Chondrocyte (in vitro differentiated cells): Measurements from ENCODE around the gene SIPA1L3. TPM values are rescaled to one million over a fixed set of nuclear protein-coding genes. Genes with fewer than 3 reads are reported as not detected.

Experiments used
- DNase-seq: peaks from one replicate; pipeline ENCODE4 v3.0.0; 2021; ENCODE audit warnings: mixed read lengths, low spot score
- H3K27ac Mint-ChIP-seq: one replicate; pipeline ENCODE4 v1.8.0; 2021; ENCODE audit warnings: mild to moderate bottlenecking, moderate library complexity, mixed read lengths; ENCODE audit not compliant: unreplicated experiment
- H3K27me3 Mint-ChIP-seq: 2 replicates; pipeline ENCODE4 v1.8.0; 2021; ENCODE audit warnings: low read depth, mixed read lengths
- H3K36me3 Mint-ChIP-seq: 2 replicates; pipeline ENCODE4 v1.8.0; 2021; ENCODE audit warnings: low read depth, mixed read lengths
- H3K4me1 Mint-ChIP-seq: 2 replicates; pipeline ENCODE4 v1.8.0; 2021; ENCODE audit warnings: low read depth, mild to moderate bottlenecking, mixed read lengths
- H3K4me3 Mint-ChIP-seq: one replicate; pipeline ENCODE4 v1.8.0; 2021; ENCODE audit warnings: mild to moderate bottlenecking, moderate library complexity, mixed read lengths; ENCODE audit not compliant: unreplicated experiment
- H3K9me3 Mint-ChIP-seq: 2 replicates; pipeline ENCODE4 v1.8.0; 2021; ENCODE audit warnings: low read depth, mixed read lengths
- total RNA-seq: library from RNA; stranded (reverse); gene quantifications from 3 replicates; pipeline ENCODE4 v1.2.1, GENCODE V29; 2021
- TF ChIP-seq, protein P1 (sequence below): fragments of 200-600 bp; sonication (generic); IDR thresholded peaks from 2 replicates; pipeline ENCODE4 v1.5.0; 2021; ENCODE audit warnings: antibody characterized with exemption, mild to moderate bottlenecking, moderate library complexity

Gene SIPA1L3
- total RNA-seq, 1 donor from 2014 or later: 17.5 TPM

GRCh38 chr19:37938353-37938752, 31.3 kb downstream of the SIPA1L3 start:
- Mint-ChIP-seq H3K27me3 (no peaks in the 10 kb centered on the region), H3K9me3 (peaks cover 2% of the 10 kb centered on the region), H3K4me1 (peaks cover 14% of the 10 kb centered on the region), H3K4me3 (no peak overlapping the region), H3K36me3 (peaks cover 2% of the 10 kb centered on the region), H3K27ac (no peak overlapping the region)
- no peak for DNase-seq
- TF ChIP-seq, protein P1, sequence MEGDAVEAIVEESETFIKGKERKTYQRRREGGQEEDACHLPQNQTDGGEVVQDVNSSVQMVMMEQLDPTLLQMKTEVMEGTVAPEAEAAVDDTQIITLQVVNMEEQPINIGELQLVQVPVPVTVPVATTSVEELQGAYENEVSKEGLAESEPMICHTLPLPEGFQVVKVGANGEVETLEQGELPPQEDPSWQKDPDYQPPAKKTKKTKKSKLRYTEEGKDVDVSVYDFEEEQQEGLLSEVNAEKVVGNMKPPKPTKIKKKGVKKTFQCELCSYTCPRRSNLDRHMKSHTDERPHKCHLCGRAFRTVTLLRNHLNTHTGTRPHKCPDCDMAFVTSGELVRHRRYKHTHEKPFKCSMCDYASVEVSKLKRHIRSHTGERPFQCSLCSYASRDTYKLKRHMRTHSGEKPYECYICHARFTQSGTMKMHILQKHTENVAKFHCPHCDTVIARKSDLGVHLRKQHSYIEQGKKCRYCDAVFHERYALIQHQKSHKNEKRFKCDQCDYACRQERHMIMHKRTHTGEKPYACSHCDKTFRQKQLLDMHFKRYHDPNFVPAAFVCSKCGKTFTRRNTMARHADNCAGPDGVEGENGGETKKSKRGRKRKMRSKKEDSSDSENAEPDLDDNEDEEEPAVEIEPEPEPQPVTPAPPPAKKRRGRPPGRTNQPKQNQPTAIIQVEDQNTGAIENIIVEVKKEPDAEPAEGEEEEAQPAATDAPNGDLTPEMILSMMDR: no peak

GRCh38 chr19:37941782-37942515, 34.9 kb downstream of the SIPA1L3 start:
- no peak overlapping the region for H3K4me3 Mint-ChIP-seq

DNA sequence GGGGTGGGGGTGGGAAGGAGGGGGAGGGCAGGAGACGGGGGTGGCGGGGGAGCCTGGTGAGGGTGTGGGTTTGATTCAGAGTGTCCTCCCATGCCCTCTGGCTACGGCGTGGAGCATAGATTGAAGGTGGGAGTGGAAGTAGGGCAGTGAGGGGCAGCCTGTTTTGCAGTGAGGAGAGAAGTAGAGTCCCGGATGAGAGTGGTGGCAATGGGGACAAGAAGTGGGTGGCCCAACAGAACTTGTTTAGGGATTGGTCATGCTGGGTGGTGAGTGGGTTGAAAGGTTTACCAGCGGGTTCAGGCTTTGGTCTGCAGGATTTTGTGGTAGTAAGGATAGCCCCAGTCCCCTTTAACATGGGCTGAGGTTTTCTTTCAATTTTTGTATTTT, 35.5 kb downstream of the SIPA1L3 start:
- Mint-ChIP-seq H3K27ac (no peak overlapping the region), H3K27me3 (no peaks in the 10 kb centered on the region), H3K4me1 (no peaks in the 10 kb centered on the region), H3K36me3 (peaks cover 2% of the 10 kb centered on the region), H3K4me3 (no peak overlapping the region), H3K9me3 (no peaks in the 10 kb centered on the region)
- DNase-seq: no peak
- TF ChIP-seq, protein P1: no peak

More at GRCh38 chr19:37941782-37942515, 34.9 kb downstream of the SIPA1L3 start:
- Mint-ChIP-seq H3K9me3 (no peaks in the 10 kb centered on the region), H3K27ac (no peak overlapping the region), H3K4me1 (no peaks in the 10 kb centered on the region), H3K27me3 (no peaks in the 10 kb centered on the region), H3K36me3 (peaks cover 2% of the 10 kb centered on the region)
- no peak for DNase-seq
- TF ChIP-seq, protein P1: no peak

DNA sequence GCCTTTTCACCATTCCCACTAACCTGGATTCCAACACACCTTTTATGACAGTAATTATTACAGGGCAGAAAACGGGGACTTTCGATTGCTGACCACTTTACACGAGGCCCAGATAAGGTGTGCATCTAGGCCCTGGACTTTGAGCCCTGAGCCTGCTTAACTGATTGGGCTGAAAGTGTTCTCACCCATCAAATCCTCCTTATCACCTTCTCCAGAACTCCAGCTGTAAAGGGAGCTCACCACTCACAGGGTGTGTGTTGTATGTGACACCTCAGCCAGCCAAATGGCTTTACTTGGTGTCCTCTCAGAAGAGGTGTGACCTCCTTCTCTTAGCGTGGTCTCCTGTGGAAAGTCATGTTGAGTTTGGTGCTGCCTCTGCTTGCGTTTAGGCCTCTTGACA, 36.5 kb downstream of the SIPA1L3 start:
- H3K27me3 Mint-ChIP-seq: no peaks in the 10 kb centered on the region
- H3K9me3 Mint-ChIP-seq: no peaks in the 10 kb centered on the region
- no peak overlapping the region for H3K4me3 Mint-ChIP-seq
- H3K36me3 Mint-ChIP-seq: peaks cover 2% of the 10 kb centered on the region
- DNase-seq: no peak
- no peaks in the 10 kb centered on the region for H3K4me1 Mint-ChIP-seq
- H3K27ac Mint-ChIP-seq: no peak overlapping the region
- TF ChIP-seq, protein P1: no peak

DNA sequence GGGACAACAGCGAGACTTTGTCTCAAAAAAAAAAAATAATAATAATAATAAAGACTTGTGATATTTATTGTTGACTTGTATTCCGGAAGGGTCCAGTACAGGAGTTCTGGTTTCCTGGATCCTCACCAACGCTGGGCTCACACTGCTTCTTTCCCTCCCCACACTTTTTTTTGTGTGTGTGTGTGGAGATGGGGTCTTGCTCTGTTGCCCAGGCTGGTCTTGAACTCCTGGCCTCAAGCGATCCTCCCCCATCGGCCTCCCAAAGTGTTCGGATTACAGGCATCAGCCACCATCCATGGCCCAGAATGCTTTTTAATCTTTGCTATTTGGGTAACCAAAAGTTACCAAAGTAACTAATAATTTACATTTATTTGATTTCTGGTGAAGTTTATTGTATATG, 39.1 kb downstream of the SIPA1L3 start:
- TF ChIP-seq, protein P1: no peak
- no peak overlapping the region for H3K27ac Mint-ChIP-seq

More for the DNA sequence above, 39.1 kb downstream of the SIPA1L3 start:
- DNase-seq: no peak
- Mint-ChIP-seq H3K27me3 (no peaks in the 10 kb centered on the region), H3K36me3 (no peaks in the 10 kb centered on the region), H3K9me3 (no peaks in the 10 kb centered on the region), H3K4me1 (peaks cover 4% of the 10 kb centered on the region), H3K4me3 (no peak overlapping the region)
